ENCODE measurements around the gene MSI1. TPM values are rescaled to one million over a fixed set of nuclear protein-coding genes. Genes with fewer than 3 reads are reported as not detected.

Gene MSI1
- total RNA-seq (2014; rRNA removed; shearing (Covaris generic)): 0.33 and 3.1 TPM in 2 replicates

GRCh38 chr12:120368789-120369602 is at the start of gene MSI1:
Gene MSI1 (minus strand): TSS chr12:120369164. CDS start chr12:120369091, 73 bp downstream.
- no peak for DNase-seq (ENCODE audit: low read depth)

GRCh38 chr12:120417917-120418580 is 49.1 kb upstream of the MSI1 start:
- no peak for DNase-seq (ENCODE audit: low read depth)

- no peak for DNase-seq (ENCODE audit: low read depth)
These were observed 47.7 kb upstream of the MSI1 start for GRCh38 chr12:120416490-120417216.

GRCh38 chr12:120413901-120414695 is 45.1 kb upstream of the MSI1 start:
- DNase-seq (ENCODE audit: low read depth): no peak

- DNase-seq (ENCODE audit: low read depth): no peak
These were observed 43.5 kb upstream of the MSI1 start for GRCh38 chr12:120412421-120412820.

GRCh38 chr12:120408771-120409170 is 39.8 kb upstream of the MSI1 start:
- no peak for DNase-seq (ENCODE audit: low read depth)

GRCh38 chr12:120406553-120406952 is 37.6 kb upstream of the MSI1 start:
- DNase-seq (ENCODE audit: low read depth): no peak

- DNase-seq (ENCODE audit: low read depth): no peak
These were observed 37.1 kb upstream of the MSI1 start for GRCh38 chr12:120406069-120406468.

- DNase-seq (ENCODE audit: low read depth): no peak
These were observed 35.3 kb upstream of the MSI1 start for GRCh38 chr12:120404271-120404670.

GRCh38 chr12:120403869-120404268 is 34.9 kb upstream of the MSI1 start:
- no peak for DNase-seq (ENCODE audit: low read depth)

GRCh38 chr12:120402217-120402616 is 33.3 kb upstream of the MSI1 start:
- DNase-seq (ENCODE audit: low read depth): no peak

GRCh38 chr12:120399531-120399930 is 30.6 kb upstream of the MSI1 start:
- no peak for DNase-seq (ENCODE audit: low read depth)

GRCh38 chr12:120397824-120398540 is 29.0 kb upstream of the MSI1 start:
- DNase-seq (ENCODE audit: low read depth): no peak

GRCh38 chr12:120394483-120395367 is 25.8 kb upstream of the MSI1 start:
- no peak for DNase-seq (ENCODE audit: low read depth)

GRCh38 chr12:120390540-120391120 is 21.7 kb upstream of the MSI1 start:
- no peak for DNase-seq (ENCODE audit: low read depth)

- DNase-seq (ENCODE audit: low read depth): no peak
These were observed 19.9 kb upstream of the MSI1 start for GRCh38 chr12:120388691-120389481.

GRCh38 chr12:120381752-120382419 is 12.9 kb upstream of the MSI1 start:
- peak; percentile 74 for DNase-seq (ENCODE audit: low read depth)

- no peak for DNase-seq (ENCODE audit: low read depth)
These were observed 9.1 kb upstream of the MSI1 start for GRCh38 chr12:120378036-120378435.

Data from Daoy (cell line).